ENCODE measurements around the gene STX8.

The STX8 gene

GRCh38 chr17:9240659-9241370, 334.8 kb downstream of the STX8 start:
- CTCF ChIA-PET: interaction anchor here (0.8 to 1.4 kb wide), 3 partner anchors 11 to 281 kb away, joined by 4 to 6 read pairs (median 4); no protein-coding TSS in a partner anchor
- no peaks in the 10 kb centered on the region for H3K9me3 ChIP-seq (ENCODE audit: control insufficient read depth, insufficient read depth, low read depth, low read length)
- POLR2A ChIA-PET: interaction anchor here (0.8 to 2.0 kb wide), 5 partner anchors 9 to 335 kb away, joined by 3 to 6 read pairs (median 5); partner anchors contain the start of genes NTN1 and STX8
- peaks cover 17% of the 10 kb centered on the region for H3K4me1 ChIP-seq (ENCODE audit: control insufficient read depth, insufficient read depth, low read length)
- H3K36me3 ChIP-seq (ENCODE audit: control insufficient read depth in 2 of 2, insufficient read depth in 1 of 2, low read length in 2 of 2): no peaks in the 10 kb centered on the region
- H3K27ac ChIP-seq (ENCODE audit: extremely low read depth, low read depth, low read length): peak overlapping the region; percentile 85
- H3K4me3 ChIP-seq (ENCODE audit: low read depth, low read length): no peak overlapping the region
- no peak for TF ChIP-seq ZNF549 (tag by site-specific recombination; IDR thresholded peaks at IDR 0.05)
- TF ChIP-seq KLF1 (tag by site-specific recombination; IDR thresholded peaks at IDR 0.05): no peak
- no peak for TF ChIP-seq GLI2 (tag by site-specific recombination; IDR thresholded peaks at IDR 0.05; ENCODE audit: borderline replicate concordance, low read depth)
- TF ChIP-seq ZFP41 (tag by site-specific recombination; IDR thresholded peaks at IDR 0.05; ENCODE audit: borderline replicate concordance): no peak
- no peak for TF ChIP-seq ZNF221 (tag by site-specific recombination; IDR thresholded peaks at IDR 0.05; ENCODE audit: borderline replicate concordance)
- no peak for TF ChIP-seq ZNF433 (tag by site-specific recombination; IDR thresholded peaks at IDR 0.05; ENCODE audit: low read depth)
- TF ChIP-seq, protein P1, sequence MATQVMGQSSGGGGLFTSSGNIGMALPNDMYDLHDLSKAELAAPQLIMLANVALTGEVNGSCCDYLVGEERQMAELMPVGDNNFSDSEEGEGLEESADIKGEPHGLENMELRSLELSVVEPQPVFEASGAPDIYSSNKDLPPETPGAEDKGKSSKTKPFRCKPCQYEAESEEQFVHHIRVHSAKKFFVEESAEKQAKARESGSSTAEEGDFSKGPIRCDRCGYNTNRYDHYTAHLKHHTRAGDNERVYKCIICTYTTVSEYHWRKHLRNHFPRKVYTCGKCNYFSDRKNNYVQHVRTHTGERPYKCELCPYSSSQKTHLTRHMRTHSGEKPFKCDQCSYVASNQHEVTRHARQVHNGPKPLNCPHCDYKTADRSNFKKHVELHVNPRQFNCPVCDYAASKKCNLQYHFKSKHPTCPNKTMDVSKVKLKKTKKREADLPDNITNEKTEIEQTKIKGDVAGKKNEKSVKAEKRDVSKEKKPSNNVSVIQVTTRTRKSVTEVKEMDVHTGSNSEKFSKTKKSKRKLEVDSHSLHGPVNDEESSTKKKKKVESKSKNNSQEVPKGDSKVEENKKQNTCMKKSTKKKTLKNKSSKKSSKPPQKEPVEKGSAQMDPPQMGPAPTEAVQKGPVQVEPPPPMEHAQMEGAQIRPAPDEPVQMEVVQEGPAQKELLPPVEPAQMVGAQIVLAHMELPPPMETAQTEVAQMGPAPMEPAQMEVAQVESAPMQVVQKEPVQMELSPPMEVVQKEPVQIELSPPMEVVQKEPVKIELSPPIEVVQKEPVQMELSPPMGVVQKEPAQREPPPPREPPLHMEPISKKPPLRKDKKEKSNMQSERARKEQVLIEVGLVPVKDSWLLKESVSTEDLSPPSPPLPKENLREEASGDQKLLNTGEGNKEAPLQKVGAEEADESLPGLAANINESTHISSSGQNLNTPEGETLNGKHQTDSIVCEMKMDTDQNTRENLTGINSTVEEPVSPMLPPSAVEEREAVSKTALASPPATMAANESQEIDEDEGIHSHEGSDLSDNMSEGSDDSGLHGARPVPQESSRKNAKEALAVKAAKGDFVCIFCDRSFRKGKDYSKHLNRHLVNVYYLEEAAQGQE (tag by site-specific recombination; IDR thresholded peaks at IDR 0.05): no peak
- no peak for TF ChIP-seq ZNF155 (tag by site-specific recombination; IDR thresholded peaks at IDR 0.05)
- TF ChIP-seq ZNF529 (tag by site-specific recombination; IDR thresholded peaks at IDR 0.05; ENCODE audit: insufficient replicate concordance): no peak
- no peak for TF ChIP-seq ZNF510 (tag by site-specific recombination; IDR thresholded peaks at IDR 0.05; ENCODE audit: insufficient replicate concordance)
- TF ChIP-seq ZNF776 (tag by site-specific recombination; IDR thresholded peaks at IDR 0.05; ENCODE audit: borderline replicate concordance): no peak
- no peak for TF ChIP-seq ZNF138 (tag by site-specific recombination; IDR thresholded peaks at IDR 0.05; ENCODE audit: borderline replicate concordance)
- TF ChIP-seq ZBTB11 (tag by site-specific recombination; conservative IDR thresholded peaks at IDR 0.05; ENCODE audit: low read depth): no peak
- no peak for TF ChIP-seq ZNF404 (tag by site-specific recombination; IDR thresholded peaks at IDR 0.05)
- TF ChIP-seq SP2 (tag by site-specific recombination; IDR thresholded peaks at IDR 0.05): peak; percentile 74
- no peak for TF ChIP-seq ZBTB7A (tag by site-specific recombination; IDR thresholded peaks at IDR 0.05; ENCODE audit: low read depth)
- TF ChIP-seq ZNF521 (tag by site-specific recombination; IDR thresholded peaks at IDR 0.05): no peak
- TF ChIP-seq ZNF660 (tag by site-specific recombination; IDR thresholded peaks at IDR 0.05): peak; percentile 77
- TF ChIP-seq ZNF10 (tag by site-specific recombination; IDR thresholded peaks at IDR 0.05): no peak
- TF ChIP-seq ZXDB (tag by site-specific recombination; IDR thresholded peaks at IDR 0.05): no peak
- TF ChIP-seq ZFP3 (tag by site-specific recombination; IDR thresholded peaks at IDR 0.05; ENCODE audit: low read depth): no peak
- TF ChIP-seq ZNF248 (tag by site-specific recombination; IDR thresholded peaks at IDR 0.05): no peak
- TF ChIP-seq ZNF146 (tag by site-specific recombination; IDR thresholded peaks at IDR 0.05): no peak
- TF ChIP-seq ZNF132 (tag by site-specific recombination; IDR thresholded peaks at IDR 0.05; ENCODE audit: borderline replicate concordance): no peak
- no peak for TF ChIP-seq ZNF530 (tag by site-specific recombination; IDR thresholded peaks at IDR 0.05; ENCODE audit: low read depth)
- peak; percentile 51; the same call in 1 of the 2 replicates for TF ChIP-seq ZEB2 (tag by site-specific recombination; IDR thresholded peaks at IDR 0.05)
- no peak; the same call in 1 of the 2 replicates for TF ChIP-seq KLF9 (tag by site-specific recombination; IDR thresholded peaks at IDR 0.05; ENCODE audit: low read depth)
- TF ChIP-seq, protein P2, sequence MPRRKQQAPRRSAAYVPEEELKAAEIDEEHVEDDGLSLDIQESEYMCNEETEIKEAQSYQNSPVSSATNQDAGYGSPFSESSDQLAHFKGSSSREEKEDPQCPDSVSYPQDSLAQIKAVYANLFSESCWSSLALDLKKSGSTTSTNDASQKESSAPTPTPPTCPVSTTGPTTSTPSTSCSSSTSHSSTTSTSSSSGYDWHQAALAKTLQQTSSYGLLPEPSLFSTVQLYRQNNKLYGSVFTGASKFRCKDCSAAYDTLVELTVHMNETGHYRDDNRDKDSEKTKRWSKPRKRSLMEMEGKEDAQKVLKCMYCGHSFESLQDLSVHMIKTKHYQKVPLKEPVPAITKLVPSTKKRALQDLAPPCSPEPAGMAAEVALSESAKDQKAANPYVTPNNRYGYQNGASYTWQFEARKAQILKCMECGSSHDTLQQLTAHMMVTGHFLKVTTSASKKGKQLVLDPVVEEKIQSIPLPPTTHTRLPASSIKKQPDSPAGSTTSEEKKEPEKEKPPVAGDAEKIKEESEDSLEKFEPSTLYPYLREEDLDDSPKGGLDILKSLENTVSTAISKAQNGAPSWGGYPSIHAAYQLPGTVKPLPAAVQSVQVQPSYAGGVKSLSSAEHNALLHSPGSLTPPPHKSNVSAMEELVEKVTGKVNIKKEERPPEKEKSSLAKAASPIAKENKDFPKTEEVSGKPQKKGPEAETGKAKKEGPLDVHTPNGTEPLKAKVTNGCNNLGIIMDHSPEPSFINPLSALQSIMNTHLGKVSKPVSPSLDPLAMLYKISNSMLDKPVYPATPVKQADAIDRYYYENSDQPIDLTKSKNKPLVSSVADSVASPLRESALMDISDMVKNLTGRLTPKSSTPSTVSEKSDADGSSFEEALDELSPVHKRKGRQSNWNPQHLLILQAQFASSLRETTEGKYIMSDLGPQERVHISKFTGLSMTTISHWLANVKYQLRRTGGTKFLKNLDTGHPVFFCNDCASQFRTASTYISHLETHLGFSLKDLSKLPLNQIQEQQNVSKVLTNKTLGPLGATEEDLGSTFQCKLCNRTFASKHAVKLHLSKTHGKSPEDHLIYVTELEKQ (tag by site-specific recombination; IDR thresholded peaks at IDR 0.05; ENCODE audit: borderline replicate concordance): peak; percentile 23; the same call in 1 of the 2 replicates

All from HEK293 (cell line).